Muscle of leg (tissue), 11 donors: ENCODE measurements around the gene BEST2. TPM values are rescaled to one million over a fixed set of nuclear protein-coding genes. Genes with fewer than 3 reads are reported as not detected.

Experiments used
- DNase-seq: peaks from one replicate; pipeline ENCODE4 v3.0.0; 2013
- H3K27ac ChIP-seq: one replicate; pipeline ENCODE4 v1.5.1; 2013; ENCODE audit warnings: mild to moderate bottlenecking, low read length, control low read depth
- H3K27me3 ChIP-seq: one replicate; pipeline ENCODE4 v1.6.1; 2013; ENCODE audit warnings: low read length; ENCODE audit not compliant: control insufficient read depth, insufficient read depth
- H3K36me3 ChIP-seq: one replicate; pipeline ENCODE4 v1.6.1; 2013; ENCODE audit warnings: low read length; ENCODE audit not compliant: control insufficient read depth, insufficient read depth
- H3K4me1 ChIP-seq: one replicate; pipeline ENCODE4 v1.6.1; 2013; ENCODE audit warnings: low read length; ENCODE audit not compliant: control insufficient read depth, insufficient read depth
- H3K4me3 ChIP-seq: one replicate; pipeline ENCODE4 v1.5.1; 2013; ENCODE audit warnings: low read length, control low read depth
- H3K9me3 ChIP-seq: replicated peaks from 2 replicates; pipeline ENCODE4 v1.6.1; 2013; ENCODE audit warnings: low read depth, low read length; ENCODE audit not compliant: control insufficient read depth
- WGBS: methylation state at CpG from one replicate; pipeline ENCODE4 v1.1.5; 2013; ENCODE audit warnings: missing lambda C conversion rate; ENCODE audit not compliant: insufficient coverage; 5-methylcytosine and 5-hydroxymethylcytosine counted together
- polyA plus RNA-seq, 8 donors: library from polyadenylated mRNA; unstranded; fragments of 120-200 nt; gene quantifications; one replicate each; pipeline versions ENCODE4 v1.2.1 to v1.2.3, GENCODE V29; 2013; ENCODE audit warnings: inconsistent platforms in 1 of 8, low replicate concordance in 1 of 8; ENCODE audit not compliant: insufficient read length in 8 of 8, insufficient read depth in 1 of 8
- total RNA-seq: library from RNA; stranded (reverse); fragments of 120-200 nt; gene quantifications from one replicate; pipeline ENCODE4 v1.2.4, GENCODE V29; 2013

The BEST2 gene
- total and polyA plus RNA-seq, 9 donors: 0.13 to 0.16 TPM; not detected in 7

DNA sequence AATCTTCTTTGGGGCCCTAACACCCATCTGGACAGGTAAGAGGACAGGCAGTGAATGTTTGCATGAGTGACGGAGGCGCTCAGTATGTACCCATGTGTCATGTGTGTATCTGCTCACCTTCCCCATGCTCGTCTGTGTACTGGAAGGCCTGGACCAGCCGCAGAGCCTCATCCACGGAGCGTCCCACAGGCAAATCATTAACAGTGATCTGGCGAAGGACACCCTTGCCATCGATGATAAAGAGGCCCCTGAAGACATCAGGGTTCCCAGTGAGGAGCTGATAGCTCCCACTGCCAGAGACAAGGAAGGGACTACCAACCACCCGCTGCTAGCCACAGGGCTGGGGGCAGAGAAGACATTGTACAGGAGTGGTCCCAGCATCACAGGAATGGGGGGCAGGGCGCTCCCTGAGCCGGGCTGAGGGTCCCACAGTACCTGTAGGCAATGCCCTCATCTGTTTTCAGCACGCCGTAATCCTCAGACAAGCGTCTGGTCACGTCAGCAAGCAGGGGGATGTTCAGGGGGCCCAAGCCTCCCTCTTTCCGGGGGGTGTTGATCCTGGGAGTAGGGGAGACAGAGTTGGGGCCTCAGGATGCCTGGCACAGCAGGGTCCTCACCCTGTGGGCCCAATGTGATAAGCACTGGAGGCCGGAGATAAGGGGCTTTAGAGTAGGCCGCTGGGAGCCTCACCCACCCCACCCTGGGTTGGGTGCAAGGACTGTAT lies 48.3 kb downstream of the BEST2 start:
- 88% methylated on average over 15 of the region's 18 CpGs for WGBS
- Histone ChIP-seq H3K27me3 (peaks cover 5% of the 10 kb centered on the region), H3K9me3 (no peaks in the 10 kb centered on the region), H3K27ac (no peak overlapping the region), H3K4me3 (no peak overlapping the region), H3K36me3 (peaks cover 21% of the 10 kb centered on the region), H3K4me1 (peaks cover 28% of the 10 kb centered on the region)
- DNase-seq: no peak

DNA sequence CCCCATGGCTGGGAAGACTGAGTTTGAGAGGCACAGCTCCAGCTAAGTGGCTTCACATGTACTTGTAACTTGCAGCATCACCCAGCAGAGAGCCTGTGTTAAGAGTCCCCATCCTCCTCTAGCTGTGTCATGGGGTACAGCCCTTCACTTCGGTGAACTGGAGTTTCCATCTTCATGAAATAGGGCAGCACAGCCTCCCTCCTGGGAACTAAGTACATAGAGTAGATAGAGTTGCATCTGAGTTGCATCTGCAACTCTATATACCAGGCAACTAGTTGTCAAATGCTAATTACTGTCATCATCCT lies 48.8 kb downstream of the BEST2 start:
- Histone ChIP-seq H3K27me3 (peaks cover 5% of the 10 kb centered on the region), H3K27ac (no peak overlapping the region), H3K36me3 (peaks cover 21% of the 10 kb centered on the region), H3K4me1 (peaks cover 28% of the 10 kb centered on the region), H3K9me3 (no peaks in the 10 kb centered on the region), H3K4me3 (no peak overlapping the region)
- DNase-seq: no peak
- no CpG with 5 or more reads among the region's 1 CpG for WGBS

DNA sequence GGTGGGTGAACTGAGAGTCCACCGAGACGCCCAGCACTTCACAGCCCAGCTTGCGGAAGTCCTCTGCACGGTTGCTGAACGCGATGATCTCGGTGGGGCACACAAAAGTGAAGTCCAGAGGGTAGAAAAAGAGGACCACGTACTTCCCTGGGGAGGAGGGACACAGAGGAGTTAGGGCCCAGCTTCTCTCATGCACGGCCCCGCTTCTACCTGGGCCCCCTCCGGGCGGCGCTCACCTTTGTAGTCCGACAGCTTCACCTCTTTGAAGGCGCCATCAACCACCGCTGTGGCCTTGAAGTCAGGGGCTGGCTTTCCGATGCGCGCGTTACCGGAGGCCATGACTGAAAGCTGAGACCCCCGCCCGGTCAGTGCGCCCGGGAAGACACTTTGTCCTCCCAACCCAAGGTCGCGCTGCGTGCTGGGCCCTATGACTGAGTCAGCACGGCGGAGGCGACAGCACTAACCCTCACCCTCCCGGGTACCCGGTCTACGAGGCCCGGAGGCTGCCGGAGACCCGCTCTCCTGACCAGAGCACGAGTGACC lies 49.4 kb downstream of the BEST2 start:
- H3K27me3 ChIP-seq: peaks cover 5% of the 10 kb centered on the region
- WGBS: 4% methylated on average over 33 of the region's 38 CpGs
- peak; percentile 30 for DNase-seq
- peak overlapping the region; percentile 79 for H3K27ac ChIP-seq
- peaks cover 21% of the 10 kb centered on the region for H3K36me3 ChIP-seq
- peaks cover 28% of the 10 kb centered on the region for H3K4me1 ChIP-seq
- peak overlapping the region; percentile 96 for H3K4me3 ChIP-seq
- H3K9me3 ChIP-seq: no peaks in the 10 kb centered on the region

GRCh38 chr19:12801466-12802266 lies 50.1 kb downstream of the BEST2 start, which contains the start of the genes PRDX2 and THSD8:
Gene PRDX2 (minus strand): TSS chr19:12801800. CDS start chr19:12801261, 539 bp downstream.
Gene THSD8 (plus strand): TSS chr19:12802069. CDS start chr19:12802072, 3 bp downstream.
- Histone ChIP-seq H3K4me1 (peaks cover 28% of the 10 kb centered on the region), H3K36me3 (peaks cover 21% of the 10 kb centered on the region), H3K27me3 (peaks cover 5% of the 10 kb centered on the region), H3K4me3 (peak within 1 kb of the TSS; percentile 96), H3K27ac (peak within 1 kb of the TSS; percentile 79), H3K9me3 (no peaks in the 10 kb centered on the region)
- DNase-seq: peak; percentile 89
- under 1% methylated on average over 78 of the region's 78 CpGs for WGBS

GRCh38 chr19:12802267-12803106 lies 50.9 kb downstream of the BEST2 start:
- peaks cover 5% of the 10 kb centered on the region for H3K27me3 ChIP-seq
- H3K9me3 ChIP-seq: no peaks in the 10 kb centered on the region
- DNase-seq: peak; percentile 42
- WGBS: 15% methylated on average over 11 of the region's 22 CpGs
- H3K27ac ChIP-seq: no peak overlapping the region
- peaks cover 19% of the 10 kb centered on the region for H3K36me3 ChIP-seq
- peak overlapping the region; percentile 96 for H3K4me3 ChIP-seq
- peaks cover 35% of the 10 kb centered on the region for H3K4me1 ChIP-seq

- no peak overlapping the region for H3K4me3 ChIP-seq
- peaks cover 35% of the 10 kb centered on the region for H3K4me1 ChIP-seq
- H3K27me3 ChIP-seq: peaks cover 5% of the 10 kb centered on the region
- H3K27ac ChIP-seq: no peak overlapping the region
- no peak for DNase-seq
- 92% methylated on average over 22 of the region's 26 CpGs for WGBS
- H3K36me3 ChIP-seq: peaks cover 20% of the 10 kb centered on the region
- H3K9me3 ChIP-seq: no peaks in the 10 kb centered on the region
Measured at GRCh38 chr19:12804051-12804450, 52.5 kb downstream of the BEST2 start.

GRCh38 chr19:12806242-12807081 lies 54.9 kb downstream of the BEST2 start, which contains the start of gene RNASEH2A:
Gene RNASEH2A (plus strand): TSS chr19:12806584. CDS start chr19:12806674, 90 bp downstream.
- Histone ChIP-seq H3K27ac (peak within 1 kb of the TSS; percentile 83), H3K9me3 (no peaks in the 10 kb centered on the region), H3K4me1 (peaks cover 23% of the 10 kb centered on the region), H3K27me3 (peaks cover 2% of the 10 kb centered on the region), H3K4me3 (peak within 1 kb of the TSS; percentile 85), H3K36me3 (peaks cover 23% of the 10 kb centered on the region)
- peak; percentile 95 for DNase-seq
- WGBS: under 1% methylated on average over 47 of the region's 66 CpGs
